ENCODE data around the gene MKLN1. TPM values are rescaled to one million over a fixed set of nuclear protein-coding genes. Genes with fewer than 3 reads are reported as not detected.

Gene MKLN1
- total RNA-seq, 4 donors from 2014 or later, result 93.1 to 175 (median 102) TPM

DNA sequence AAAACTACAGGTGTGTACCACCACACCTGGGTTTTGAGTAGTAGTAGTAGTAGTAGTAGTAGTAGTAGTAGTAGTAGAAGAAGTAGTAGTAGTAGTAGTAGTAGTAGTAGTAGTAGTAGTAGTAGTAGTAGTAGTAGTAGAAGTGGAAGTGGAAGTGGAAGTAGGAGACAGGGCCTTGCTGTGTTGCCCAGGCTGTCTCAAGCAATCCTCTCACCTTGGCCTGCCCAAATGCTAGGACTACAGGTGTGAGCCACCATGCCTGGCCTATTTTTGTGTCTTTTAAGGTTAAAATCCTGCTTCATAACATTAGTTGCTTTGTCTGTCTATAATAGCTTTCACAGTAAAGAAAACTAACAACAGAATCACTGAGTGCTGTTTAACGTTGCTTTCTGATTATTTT lies 117.0 kb downstream of the MKLN1 start:
- WGBS, 2 donors, result 83 to 90% methylated on average over 1 of the region's 1 CpG
- H3K36me3 ChIP-seq, result peaks cover 0 to 10% of the 10 kb centered on the region in 2 donors
- intact Hi-C loops (cut with DNase I), result no loop called here
- no peaks in the 10 kb centered on the region for H3K4me1 ChIP-seq
- no peak overlapping the region for H3K4me3 ChIP-seq (replicated peaks in 1 of 3)
- no peak for DNase-seq
- TF ChIP-seq, protein P1, sequence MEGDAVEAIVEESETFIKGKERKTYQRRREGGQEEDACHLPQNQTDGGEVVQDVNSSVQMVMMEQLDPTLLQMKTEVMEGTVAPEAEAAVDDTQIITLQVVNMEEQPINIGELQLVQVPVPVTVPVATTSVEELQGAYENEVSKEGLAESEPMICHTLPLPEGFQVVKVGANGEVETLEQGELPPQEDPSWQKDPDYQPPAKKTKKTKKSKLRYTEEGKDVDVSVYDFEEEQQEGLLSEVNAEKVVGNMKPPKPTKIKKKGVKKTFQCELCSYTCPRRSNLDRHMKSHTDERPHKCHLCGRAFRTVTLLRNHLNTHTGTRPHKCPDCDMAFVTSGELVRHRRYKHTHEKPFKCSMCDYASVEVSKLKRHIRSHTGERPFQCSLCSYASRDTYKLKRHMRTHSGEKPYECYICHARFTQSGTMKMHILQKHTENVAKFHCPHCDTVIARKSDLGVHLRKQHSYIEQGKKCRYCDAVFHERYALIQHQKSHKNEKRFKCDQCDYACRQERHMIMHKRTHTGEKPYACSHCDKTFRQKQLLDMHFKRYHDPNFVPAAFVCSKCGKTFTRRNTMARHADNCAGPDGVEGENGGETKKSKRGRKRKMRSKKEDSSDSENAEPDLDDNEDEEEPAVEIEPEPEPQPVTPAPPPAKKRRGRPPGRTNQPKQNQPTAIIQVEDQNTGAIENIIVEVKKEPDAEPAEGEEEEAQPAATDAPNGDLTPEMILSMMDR (IDR thresholded peaks at IDR 0.05), result no peak
- TF ChIP-seq POLR2A (IDR thresholded peaks at IDR 0.05), result no peak
- no peak overlapping the region for H3K27ac ChIP-seq
- no peaks in the 10 kb centered on the region for H3K27me3 ChIP-seq
- no peaks in the 10 kb centered on the region for H3K9me3 ChIP-seq

DNA sequence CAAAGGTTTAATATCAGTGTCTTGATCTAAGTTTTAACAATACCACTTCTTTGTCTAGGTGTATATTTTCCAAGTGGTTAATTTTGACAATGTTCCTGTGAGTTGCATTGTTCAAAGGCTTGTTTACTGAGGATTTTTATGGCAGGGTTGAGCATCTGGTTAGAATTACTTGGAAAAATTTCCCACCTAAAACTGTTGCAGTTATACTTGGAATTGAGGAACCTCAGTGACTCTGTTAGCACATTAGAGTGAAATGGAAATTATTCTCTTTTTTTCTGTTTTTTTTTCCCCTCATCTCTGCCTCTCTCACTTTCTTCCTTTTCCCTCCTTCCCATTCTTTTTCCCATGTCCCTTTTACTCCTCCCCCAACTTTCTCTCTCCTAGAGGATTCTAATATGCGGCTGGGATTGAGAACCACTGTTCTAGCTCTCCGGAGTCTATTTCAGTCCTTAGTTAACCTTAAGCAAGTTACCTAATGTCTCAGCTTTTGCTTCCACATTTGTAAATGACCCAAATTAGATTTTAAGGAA lies 121.8 kb downstream of the MKLN1 start:
- intact Hi-C loops (cut with DNase I), result no loop called here
- 96 to 98% methylated on average over 2 of the region's 2 CpGs for WGBS, 2 donors
- TF ChIP-seq POLR2A (IDR thresholded peaks at IDR 0.05), result no peak
- TF ChIP-seq, protein P1 (IDR thresholded peaks at IDR 0.05), result no peak
- DNase-seq, result no peak
- Histone ChIP-seq H3K9me3 (no peaks in the 10 kb centered on the region), H3K27me3 (no peaks in the 10 kb centered on the region), H3K36me3 (no peaks in the 10 kb centered on the region), H3K27ac (no peak overlapping the region), H3K4me3 (replicated peaks in 1 of 3) (no peak overlapping the region), H3K4me1 (no peaks in the 10 kb centered on the region)

DNA sequence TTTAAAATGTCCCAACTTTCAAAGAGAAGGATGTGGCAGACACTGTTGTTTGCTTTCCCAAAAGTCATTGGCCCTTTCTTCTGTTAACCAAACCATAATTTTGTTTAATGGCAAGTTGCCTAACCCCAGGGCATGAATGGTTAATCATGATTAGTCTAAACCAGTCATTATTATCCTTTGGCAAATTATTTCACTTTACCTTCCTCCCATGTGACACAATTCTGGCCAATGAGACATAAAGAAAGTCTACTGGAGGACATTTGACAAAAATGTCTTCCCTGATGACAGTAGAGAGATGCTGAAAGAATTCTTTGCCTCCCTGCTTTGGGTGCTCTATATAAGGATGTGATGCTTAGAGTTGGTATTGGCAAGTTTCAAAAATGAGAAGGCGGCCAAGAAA lies 126.8 kb downstream of the MKLN1 start:
- 94 to 96% methylated on average over 1 of the region's 1 CpG for WGBS, 2 donors

DNA sequence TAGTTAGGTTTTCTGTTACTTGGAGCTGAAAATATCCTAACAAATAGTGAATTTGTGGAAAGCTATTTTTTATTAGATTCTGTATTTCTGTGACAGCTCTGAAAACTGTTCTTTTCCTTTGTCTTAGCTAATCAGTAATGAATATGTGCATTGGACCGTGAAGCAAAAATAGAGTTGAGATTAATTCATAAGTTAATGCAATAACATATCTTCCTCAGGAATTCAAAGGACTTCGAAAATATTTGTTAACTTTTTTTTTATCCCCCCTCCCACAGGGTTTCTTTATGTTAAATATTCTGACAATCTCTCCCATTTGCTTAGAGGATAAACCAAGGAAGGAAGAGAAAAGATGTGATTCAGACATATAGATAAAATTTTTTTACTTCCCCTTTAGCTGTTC lies 127.3 kb downstream of the MKLN1 start:
- H3K9me3 ChIP-seq, result no peaks in the 10 kb centered on the region
- H3K27ac ChIP-seq, result no peak overlapping the region
- 91 to 94% methylated on average over 2 of the region's 2 CpGs for WGBS, 2 donors
- intact Hi-C loops (cut with DNase I), result no loop called here
- H3K36me3 ChIP-seq, result no peaks in the 10 kb centered on the region
- H3K4me3 ChIP-seq (replicated peaks in 1 of 3), result no peak overlapping the region
- no peaks in the 10 kb centered on the region for H3K27me3 ChIP-seq
- H3K4me1 ChIP-seq, result no peaks in the 10 kb centered on the region
- TF ChIP-seq, protein P1 (IDR thresholded peaks at IDR 0.05), result no peak
- TF ChIP-seq POLR2A (IDR thresholded peaks at IDR 0.05), result no peak
- no peak for DNase-seq

More for the DNA sequence above, 126.8 kb downstream of the MKLN1 start:
- TF ChIP-seq, protein P1 (IDR thresholded peaks at IDR 0.05), result no peak
- TF ChIP-seq POLR2A (IDR thresholded peaks at IDR 0.05), result no peak
- Histone ChIP-seq H3K9me3 (no peaks in the 10 kb centered on the region), H3K27me3 (no peaks in the 10 kb centered on the region), H3K27ac (no peak overlapping the region), H3K4me3 (replicated peaks in 1 of 3) (no peak overlapping the region), H3K4me1 (no peaks in the 10 kb centered on the region), H3K36me3 (no peaks in the 10 kb centered on the region)
- intact Hi-C loops (cut with DNase I), result no loop called here
- DNase-seq, result no peak

DNA sequence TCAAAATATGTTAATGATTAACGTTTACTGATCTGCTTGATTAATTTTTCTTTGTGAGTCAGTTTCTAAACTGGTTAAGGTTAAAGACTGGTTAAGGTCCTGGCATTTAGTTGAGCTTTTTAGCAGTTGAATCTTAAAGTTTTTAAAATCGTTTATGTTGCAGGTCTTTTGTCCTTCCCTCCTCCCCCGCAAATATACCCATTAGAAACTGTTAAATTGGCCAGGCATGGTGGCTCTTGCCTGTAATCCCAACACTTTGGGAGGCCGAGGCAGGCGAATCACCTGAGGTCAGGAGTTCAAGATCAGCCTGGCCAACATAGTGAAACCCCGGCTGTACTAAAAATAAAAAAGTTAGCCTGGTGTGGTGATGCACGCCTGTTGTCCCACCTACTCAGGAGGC lies 127.9 kb downstream of the MKLN1 start:
- no peaks in the 10 kb centered on the region for H3K27me3 ChIP-seq
- WGBS, 2 donors, result 89 to 91% methylated on average over 7 of the region's 7 CpGs
- intact Hi-C loops (cut with DNase I), result no loop called here
- no peak overlapping the region for H3K4me3 ChIP-seq (replicated peaks in 1 of 3)
- no peaks in the 10 kb centered on the region for H3K9me3 ChIP-seq
- no peaks in the 10 kb centered on the region for H3K4me1 ChIP-seq
- no peak for DNase-seq
- no peaks in the 10 kb centered on the region for H3K36me3 ChIP-seq
- TF ChIP-seq, protein P1 (IDR thresholded peaks at IDR 0.05), result no peak
- TF ChIP-seq POLR2A (IDR thresholded peaks at IDR 0.05), result no peak
- no peak overlapping the region for H3K27ac ChIP-seq

Measured in thyroid gland (tissue), 4 donors.